NCI-H526 treated with DMSO at 0.1 percent for 48 hours (cell line): Measurements from ENCODE around the gene PDE11A.

Source experiments
- DNase-seq: peaks from one replicate; lab custom pipeline; 2025; lab: John Stamatoyannopoulos, UW

Gene PDE11A

GRCh38 chr2:177692042-177692782, 380.4 kb downstream of the PDE11A start:
- DNase-seq: no peak

GRCh38 chr2:177691177-177691576, 381.4 kb downstream of the PDE11A start:
- no peak for DNase-seq

GRCh38 chr2:177689623-177690022, 383.0 kb downstream of the PDE11A start:
- DNase-seq: no peak

DNA sequence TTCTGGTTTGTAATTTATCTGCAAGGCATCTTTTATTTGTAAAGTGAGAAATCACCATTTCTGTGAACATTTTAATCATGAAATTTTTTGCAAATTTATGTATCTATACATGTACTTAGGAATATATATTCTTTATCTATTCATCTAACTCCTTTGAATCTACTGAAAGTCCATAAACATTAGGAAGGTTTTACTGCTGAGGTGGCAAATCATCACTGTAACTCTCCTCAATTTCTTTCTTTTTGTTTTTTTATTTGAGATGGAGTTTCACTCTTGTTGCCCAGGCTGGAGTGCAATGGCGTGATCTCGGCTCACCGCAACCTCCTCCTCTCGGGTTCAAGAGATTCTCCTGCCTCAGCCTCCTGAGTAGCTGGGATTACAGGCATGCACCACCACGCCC, 383.7 kb downstream of the PDE11A start:
- no peak for DNase-seq

DNA sequence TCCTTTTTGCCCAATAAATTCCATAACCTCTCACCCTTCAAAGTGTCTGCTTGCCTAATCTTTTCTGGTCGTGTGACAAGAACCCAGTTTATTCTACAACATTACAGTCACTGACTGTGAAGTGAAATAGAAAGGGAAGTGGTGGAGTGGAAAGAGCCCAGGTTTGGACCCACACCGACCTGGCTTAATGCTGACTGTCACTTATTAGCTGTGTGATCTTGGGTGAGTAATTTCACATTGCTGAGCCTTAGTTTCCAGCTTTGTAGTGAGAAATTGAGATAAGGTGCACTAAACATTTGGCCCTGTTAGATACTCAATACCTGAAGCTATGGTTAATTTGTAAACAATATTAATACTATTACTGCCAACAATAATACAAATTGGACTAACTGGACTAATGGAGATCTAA, 388.9 kb downstream of the PDE11A start:
- no peak for DNase-seq

- DNase-seq: no peak
Measured at GRCh38 chr2:177682836-177683660, 389.5 kb downstream of the PDE11A start.

DNA sequence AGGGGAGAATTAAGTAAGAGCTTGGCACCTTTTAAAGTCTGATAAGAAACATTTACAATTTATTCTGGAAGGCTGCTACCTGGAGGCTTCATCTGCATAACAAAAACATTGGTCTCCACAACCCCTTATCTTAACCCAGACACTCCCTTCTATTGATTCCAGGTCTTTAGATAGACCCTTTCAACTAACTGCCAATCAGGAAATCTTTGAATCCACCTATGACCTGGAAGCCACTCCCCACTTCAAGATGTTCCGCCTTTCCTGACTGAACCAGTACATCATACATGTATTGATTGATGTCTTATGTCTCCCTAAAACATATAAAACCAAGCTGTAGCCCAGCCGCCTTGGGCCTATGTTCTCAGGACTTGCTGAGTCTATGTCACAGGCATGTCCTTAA, 390.6 kb downstream of the PDE11A start:
- DNase-seq: no peak

DNA sequence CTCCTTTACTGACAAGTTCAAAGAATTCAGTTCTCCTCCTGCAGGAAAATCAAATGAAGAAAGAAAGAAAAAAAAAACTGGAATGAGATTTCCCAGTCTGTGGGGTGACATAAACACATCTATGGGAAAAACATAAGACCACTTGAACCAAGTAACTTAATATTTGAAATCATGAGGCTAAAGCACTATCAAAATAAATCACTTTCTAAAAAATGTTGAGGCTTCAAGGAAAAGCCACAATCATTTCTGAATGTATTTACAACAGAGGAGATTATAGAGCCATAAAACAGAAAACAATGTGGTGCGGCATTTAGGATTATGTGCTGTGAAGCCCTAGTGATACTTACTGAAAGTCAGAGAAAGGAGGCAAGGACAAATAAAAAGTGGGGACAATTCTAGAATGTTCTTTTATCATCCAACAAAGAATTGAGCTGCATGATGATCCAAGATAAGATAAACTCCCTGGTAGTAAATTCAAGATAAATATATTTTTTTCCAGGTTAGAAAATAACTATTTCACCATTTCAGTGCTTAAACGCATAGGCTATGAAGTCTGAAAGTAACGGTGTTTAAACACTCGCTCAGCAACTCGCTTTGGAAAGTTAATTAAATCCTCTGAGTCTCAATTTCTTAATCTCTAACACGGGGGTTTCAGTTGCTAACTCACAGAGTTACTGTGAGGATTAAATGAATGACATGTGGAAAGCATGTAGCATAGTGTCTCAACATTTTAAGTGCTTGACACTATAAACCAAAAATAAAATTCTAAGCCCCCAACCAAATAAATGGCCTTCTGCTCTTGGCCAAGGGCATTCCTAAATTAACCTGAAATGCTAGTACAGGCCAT, 391.5 kb downstream of the PDE11A start:
- no peak for DNase-seq

DNA sequence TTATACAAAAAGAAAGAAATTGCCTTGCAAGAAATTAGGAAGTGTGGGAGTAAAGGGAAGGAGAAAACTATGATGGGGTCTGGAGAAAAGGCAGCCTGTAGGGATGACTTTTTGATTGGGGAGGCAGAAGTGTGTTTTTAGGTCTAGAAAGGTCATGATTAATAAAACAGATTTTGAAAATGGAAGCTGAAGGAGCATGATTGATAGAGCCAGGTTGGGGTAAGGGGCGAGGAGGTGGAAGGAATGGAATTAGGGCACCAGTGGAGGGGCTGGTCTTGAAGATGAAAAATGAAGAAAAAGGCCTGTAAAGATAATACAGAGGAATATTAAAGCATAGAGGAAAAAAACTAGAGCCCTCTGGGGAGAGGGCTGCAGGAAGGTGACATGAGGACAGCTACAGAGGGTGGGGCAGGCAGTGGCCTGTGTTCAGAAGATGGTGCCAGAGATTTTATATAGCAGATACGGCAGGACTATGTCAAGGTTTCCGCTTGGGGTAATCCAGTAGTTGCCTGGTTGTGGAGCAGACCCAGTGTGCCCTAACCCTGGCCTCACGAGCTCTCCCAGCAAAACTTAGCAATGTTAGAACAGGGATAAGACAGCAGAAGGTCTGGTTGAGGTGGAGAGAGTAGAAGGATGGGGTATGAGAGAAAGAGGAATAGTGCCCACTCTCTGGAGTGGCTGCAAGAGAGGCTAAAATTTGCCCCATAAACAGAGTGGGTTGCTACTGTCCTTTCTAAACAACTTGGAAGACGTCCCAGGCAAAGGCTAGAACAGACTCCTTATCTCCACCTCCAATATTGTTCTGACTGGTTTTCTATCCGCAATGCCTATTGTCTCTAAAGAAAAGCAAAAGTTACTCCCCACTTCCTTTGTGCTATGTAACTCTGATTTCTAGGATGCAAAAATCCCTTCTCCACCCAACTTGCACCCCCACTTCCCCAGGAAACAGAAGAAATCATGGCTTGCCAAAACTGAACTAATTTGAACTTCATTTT, 392.7 kb downstream of the PDE11A start:
- DNase-seq: no peak

GRCh38 chr2:177678939-177679338, 393.6 kb downstream of the PDE11A start:
- no peak for DNase-seq

DNA sequence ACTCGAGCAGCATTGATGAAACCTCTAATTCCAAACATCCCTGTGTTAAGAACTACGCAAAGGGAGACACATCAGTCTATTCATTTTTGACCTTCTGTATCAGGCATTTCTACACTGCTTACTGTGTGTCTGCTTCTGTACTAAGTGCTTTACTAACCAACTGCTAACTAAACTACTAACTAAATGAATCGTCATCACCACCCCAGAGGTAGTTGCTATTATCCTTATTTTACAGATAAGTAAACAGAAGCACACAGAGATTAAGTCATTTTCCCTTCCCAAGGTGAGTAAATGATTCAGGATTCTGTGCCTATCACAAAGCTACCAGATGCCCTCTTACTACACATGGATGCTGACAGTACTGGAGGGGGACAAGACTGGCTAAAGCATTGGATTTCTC, 395.9 kb downstream of the PDE11A start:
- DNase-seq: no peak

GRCh38 chr2:177675825-177676224, 396.8 kb downstream of the PDE11A start:
- DNase-seq: no peak

GRCh38 chr2:177675350-177675821, 397.2 kb downstream of the PDE11A start:
- no peak for DNase-seq

DNA sequence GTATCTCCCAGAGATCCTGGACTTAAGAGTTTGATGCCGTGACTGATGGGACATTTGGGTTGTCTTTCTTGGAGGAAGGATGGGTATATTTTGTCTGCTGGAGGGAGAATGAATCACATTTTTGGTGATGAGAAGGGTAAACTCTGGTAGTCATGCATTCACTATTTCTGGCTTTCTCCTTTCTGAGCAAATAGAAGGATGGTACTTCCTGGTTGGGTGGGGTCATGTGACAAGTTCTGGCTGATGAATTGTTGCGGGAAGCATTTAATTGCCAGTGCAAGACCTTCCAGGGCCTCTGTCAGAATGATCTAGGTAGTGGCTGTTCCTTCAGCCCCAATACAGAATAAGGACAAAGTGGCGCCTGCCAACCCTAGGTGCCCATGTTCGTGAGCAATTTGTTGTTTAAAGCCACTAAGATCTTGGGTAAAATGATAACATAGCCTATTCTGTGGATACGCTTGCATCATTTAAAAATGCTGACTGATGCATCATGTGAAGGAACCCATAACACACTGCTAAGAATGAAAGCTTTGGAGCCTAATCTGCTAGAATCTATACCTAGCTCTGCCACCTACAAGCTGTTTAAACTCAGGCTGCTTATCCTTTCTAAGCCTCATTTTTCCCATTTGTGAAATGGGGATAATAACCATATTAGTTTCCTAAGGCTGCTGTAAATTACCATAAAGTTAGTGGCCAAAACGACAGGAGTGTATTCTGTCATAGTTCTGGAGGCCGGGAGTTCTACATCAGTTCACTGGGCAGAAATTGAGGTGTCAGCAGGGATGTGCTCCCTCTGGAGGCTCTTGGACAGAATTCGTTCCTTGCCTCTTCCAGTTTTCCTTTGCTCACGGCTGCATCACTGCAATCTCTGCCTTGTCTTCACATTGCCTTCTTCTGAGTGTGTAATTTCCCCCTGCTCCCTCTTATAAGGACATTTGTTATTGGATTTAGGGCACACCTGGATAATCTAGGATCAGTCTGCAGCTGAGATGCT, 398.7 kb downstream of the PDE11A start:
- no peak for DNase-seq

- DNase-seq: no peak
Measured at GRCh38 chr2:177671662-177672061, 400.9 kb downstream of the PDE11A start.

- DNase-seq: no peak
Measured at GRCh38 chr2:177670791-177671535, 401.6 kb downstream of the PDE11A start.

DNA sequence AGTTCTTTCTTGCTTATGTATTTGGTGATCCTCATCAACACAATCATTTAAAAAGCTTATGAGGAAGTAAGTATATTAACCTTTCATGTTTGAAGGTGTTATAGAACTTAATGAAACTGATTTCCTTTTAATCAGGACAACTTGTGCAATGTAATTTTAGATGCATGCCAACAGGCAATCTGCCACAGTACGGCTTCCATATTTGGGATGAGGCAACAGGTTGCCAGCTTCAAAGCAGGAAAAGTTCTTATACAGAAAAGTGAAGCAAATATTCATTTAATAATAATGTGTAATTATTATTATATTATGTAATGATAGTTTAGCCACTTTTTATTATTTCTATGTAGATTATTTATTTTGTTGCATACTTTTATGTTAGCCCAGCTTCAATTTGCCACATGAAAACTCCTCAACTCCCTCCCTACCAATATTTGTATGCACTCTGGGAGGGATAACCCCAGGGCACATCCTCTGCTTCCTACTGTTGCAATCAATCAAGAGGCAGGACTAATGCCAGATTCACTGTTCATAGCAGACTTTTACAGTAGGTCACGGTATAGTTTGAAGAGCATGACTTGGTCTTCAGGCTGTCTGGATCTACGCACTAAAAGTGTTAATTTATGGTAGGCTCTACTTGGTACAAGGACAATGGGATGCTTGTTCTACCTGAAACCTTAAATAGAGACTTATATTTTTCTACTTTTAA, 402.8 kb downstream of the PDE11A start:
- no peak for DNase-seq

GRCh38 chr2:177669201-177669600, 403.4 kb downstream of the PDE11A start:
- no peak for DNase-seq
